DMS153 treated with DMSO at 0.1 percent for 48 hours (cell line): ENCODE data around the gene UCKL1.

ENCODE experiments used
- DNase-seq: peaks from one replicate; lab custom pipeline; 2025; ENCODE audit not compliant: unreplicated experiment; lab: John Stamatoyannopoulos, UW

Gene UCKL1

GRCh38 chr20:63892402-63892801 lies 63.8 kb downstream of the UCKL1 start:
- DNase-seq: no peak

DNA sequence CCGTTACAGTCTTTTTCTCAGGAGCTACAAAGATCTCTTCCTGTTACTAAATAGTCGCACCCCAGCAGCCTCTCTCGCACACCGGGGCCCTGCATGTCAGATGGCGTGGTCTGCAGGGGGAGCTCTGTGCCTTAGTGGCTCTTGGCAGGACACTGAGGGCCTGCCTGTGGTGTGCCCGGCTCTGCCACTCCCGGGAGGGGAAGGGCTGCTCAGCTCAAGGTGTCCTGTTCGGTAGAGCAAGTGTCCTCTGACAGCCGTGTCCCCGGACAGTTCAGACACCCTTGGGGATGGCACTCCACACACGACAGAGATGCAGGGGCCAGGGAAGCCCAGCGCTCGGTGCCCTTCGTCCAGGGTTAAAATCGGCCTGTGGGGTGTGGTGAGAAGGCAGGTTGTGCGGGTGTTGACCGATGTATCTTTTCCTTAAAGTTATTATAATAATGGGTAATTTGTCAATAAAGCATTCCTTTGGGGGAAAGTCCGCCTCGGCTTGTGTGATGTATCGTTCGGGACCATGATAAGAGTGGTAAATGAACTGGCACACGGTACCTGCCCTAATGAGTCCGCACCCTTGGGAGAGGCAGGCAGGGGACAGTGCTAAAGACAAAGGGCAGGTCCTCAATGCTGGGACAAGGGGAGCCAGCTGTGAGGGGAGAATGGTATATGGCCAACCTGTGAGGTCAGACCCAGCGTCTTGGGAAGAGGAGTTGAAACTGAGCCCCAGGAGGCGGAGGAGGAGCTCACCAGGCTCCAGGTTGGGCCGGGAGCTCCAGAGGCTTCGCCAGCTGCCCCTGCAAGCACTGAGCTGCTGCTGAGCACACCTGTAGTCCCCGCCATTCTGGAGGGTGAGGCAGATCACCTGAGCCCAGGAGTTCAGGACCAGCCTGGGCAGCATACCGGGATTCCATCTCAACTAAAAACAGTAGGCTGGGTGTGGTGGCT lies 64.9 kb downstream of the UCKL1 start:
- DNase-seq: no peak

GRCh38 chr20:63890616-63891015 lies 65.6 kb downstream of the UCKL1 start:
- DNase-seq: no peak

DNA sequence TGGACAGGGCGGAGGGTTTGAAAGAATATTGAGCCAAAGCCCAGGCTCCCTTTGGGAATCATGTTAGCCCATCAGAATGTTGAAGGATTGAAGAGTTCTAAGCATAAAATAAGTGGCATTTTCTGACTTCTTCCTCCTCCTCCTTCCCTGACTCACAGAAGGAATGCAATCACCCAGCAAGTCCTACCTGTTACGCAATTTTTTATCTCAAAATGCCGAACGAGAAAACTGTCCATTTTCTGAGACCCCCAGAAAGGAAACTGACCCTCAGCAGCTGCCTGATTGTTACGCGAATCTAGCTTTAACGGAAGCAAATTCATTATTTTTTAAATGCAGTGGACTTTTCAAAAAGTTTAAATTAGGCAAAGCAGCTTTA lies 66.0 kb downstream of the UCKL1 start:
- no peak for DNase-seq
